ENCODE results near the gene IGF2R.

DNA sequence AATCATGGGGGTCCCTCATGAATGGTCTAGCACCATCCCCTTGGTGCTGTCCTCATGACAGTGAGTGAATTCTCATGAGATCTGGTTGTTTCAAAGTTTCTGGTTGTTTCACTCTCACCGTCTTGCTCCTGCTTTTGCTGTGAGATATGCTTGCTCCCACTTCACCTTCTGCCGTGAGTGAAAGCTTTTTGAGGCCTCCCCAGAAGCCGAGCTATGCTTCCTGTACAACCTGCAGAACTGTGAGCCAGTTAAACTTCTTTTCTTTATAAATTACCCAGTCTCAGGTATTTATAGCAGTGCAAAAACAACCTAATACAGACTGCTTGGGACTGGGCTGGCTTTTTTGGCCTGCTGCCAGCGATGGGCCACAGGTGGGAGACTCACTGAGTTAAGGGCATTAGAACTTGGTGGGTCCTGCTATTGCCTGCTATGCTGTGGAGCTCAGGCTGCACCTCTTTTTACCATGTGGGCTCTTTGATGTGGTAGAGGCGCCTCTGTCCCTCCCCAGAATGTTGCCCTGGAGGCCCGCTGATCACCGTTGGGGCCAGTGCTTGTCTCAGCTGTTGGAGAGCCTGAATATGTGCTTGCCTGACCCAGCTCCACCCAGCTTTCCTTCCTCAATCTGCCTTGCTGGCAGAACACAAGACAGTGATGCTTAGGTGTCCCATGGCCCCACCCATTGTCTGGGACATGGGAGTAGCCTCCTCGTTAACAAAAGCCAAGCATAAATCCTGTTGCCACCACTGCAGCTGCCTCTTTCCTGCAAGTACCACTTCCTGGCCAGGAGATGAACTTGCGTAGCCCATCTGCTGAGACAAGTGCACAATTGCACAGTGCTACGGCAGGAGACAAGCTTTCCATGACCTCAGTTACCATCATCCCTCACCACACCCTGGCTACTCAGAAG is 47.1 kb downstream of the IGF2R start:
- TF ChIP-seq NFRKB (IDR thresholded peaks at IDR 0.05) (no peak), BHLHE40 (IDR thresholded peaks at IDR 0.05; ENCODE audit: borderline replicate concordance) (no peak), FOXM1 (IDR thresholded peaks at IDR 0.05; ENCODE audit: borderline replicate concordance) (no peak), ELF4 (IDR thresholded peaks at IDR 0.05) (no peak), L3MBTL2 (conservative IDR thresholded peaks at IDR 0.05) (no peak), SP1 (IDR thresholded peaks at IDR 0.05) (no peak), CTBP1 (IDR thresholded peaks at IDR 0.05; ENCODE audit: borderline replicate concordance) (no peak), HDGF (IDR thresholded peaks at IDR 0.05; ENCODE audit: borderline replicate concordance) (no peak), ZNF384 (IDR thresholded peaks at IDR 0.05) (no peak), TARDBP (IDR thresholded peaks at IDR 0.05) (no peak)

Measured in HEK293T (cell line).